Measurements from ENCODE around the gene ATG3. TPM values are rescaled to one million over a fixed set of nuclear protein-coding genes. Genes with fewer than 3 reads are reported as not detected.
"Not testable (repeated sequence)": the region's sequence is repeated elsewhere in the genome, so short reads cannot be mapped to it uniquely, and the experiment has no call there.

ATG3 gene
- total and polyA plus RNA-seq, 12 donors = 14.0 to 64.3 (median 42.8) TPM

- no peak overlapping the region for H3K4me3 ChIP-seq
- 88 to 91% methylated on average over 2 of the region's 2 CpGs for WGBS, 2 donors
- peaks cover 0 to 94% (median 16%) of the 10 kb centered on the region in 9 donors for H3K36me3 ChIP-seq
- H3K27me3 ChIP-seq = no peaks in the 10 kb centered on the region
- no peaks in the 10 kb centered on the region for H3K9me3 ChIP-seq
- peaks cover 0 to 20% (median 2%) of the 10 kb centered on the region in 9 donors for H3K4me1 ChIP-seq
- TF ChIP-seq, protein P1, sequence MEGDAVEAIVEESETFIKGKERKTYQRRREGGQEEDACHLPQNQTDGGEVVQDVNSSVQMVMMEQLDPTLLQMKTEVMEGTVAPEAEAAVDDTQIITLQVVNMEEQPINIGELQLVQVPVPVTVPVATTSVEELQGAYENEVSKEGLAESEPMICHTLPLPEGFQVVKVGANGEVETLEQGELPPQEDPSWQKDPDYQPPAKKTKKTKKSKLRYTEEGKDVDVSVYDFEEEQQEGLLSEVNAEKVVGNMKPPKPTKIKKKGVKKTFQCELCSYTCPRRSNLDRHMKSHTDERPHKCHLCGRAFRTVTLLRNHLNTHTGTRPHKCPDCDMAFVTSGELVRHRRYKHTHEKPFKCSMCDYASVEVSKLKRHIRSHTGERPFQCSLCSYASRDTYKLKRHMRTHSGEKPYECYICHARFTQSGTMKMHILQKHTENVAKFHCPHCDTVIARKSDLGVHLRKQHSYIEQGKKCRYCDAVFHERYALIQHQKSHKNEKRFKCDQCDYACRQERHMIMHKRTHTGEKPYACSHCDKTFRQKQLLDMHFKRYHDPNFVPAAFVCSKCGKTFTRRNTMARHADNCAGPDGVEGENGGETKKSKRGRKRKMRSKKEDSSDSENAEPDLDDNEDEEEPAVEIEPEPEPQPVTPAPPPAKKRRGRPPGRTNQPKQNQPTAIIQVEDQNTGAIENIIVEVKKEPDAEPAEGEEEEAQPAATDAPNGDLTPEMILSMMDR (IDR thresholded peaks at IDR 0.05) = no peak
- no peak overlapping the region for H3K27ac ChIP-seq
- no peak for DNase-seq
- ATAC-seq = no peak
- intact Hi-C loops (cut with DNase I) = no loop called here
These were observed 6.9 kb upstream of the ATG3 start for GRCh38 chr3:112568642-112569041.

GRCh38 chr3:112564940-112565305 lies 3.2 kb upstream of the ATG3 start:
- peaks cover 0 to 60% (median 8%) of the 10 kb centered on the region in 9 donors for H3K36me3 ChIP-seq
- intact Hi-C loops (cut with DNase I) = loop anchor here in 2 of 10 donors (5.0 kb wide), 2 partner anchors 427 to 727 kb away; partner anchors contain the start of gene GTPBP8 (in 1 of the 2)
- H3K4me1 ChIP-seq = peaks cover 0 to 26% (median 20%) of the 10 kb centered on the region in 9 donors
- no peak overlapping the region for H3K27ac ChIP-seq
- ATAC-seq (no peak), DNase-seq (no peak)
- no peak overlapping the region for H3K4me3 ChIP-seq
- no peaks in the 10 kb centered on the region for H3K9me3 ChIP-seq
- H3K27me3 ChIP-seq = no peaks in the 10 kb centered on the region
- TF ChIP-seq, protein P1 (IDR thresholded peaks at IDR 0.05) = no peak

GRCh38 chr3:112564247-112564939 lies 2.6 kb upstream of the ATG3 start:
- H3K4me1 ChIP-seq = peaks cover 2 to 30% (median 26%) of the 10 kb centered on the region in 9 donors
- WGBS, 2 donors = 74 to 75% methylated on average over 12 to 13 of the region's 15 CpGs
- DNase-seq, ATAC-seq, H3K27ac ChIP-seq, H3K9me3 ChIP-seq, H3K4me3 ChIP-seq, H3K27me3 ChIP-seq: not testable (repeated sequence)
- peaks cover 0 to 55% (median 8%) of the 10 kb centered on the region in 9 donors for H3K36me3 ChIP-seq
- intact Hi-C loops (cut with DNase I) = loop anchor here in 2 of 10 donors (5.0 kb wide), 2 partner anchors 428 to 728 kb away; partner anchors contain the start of gene GTPBP8 (in 1 of the 2)

GRCh38 chr3:112561484-112561733 lies 353 bp downstream of the ATG3 start:
- no peaks in the 10 kb centered on the region for H3K9me3 ChIP-seq
- no peak for DNase-seq
- peaks cover 2 to 48% (median 40%) of the 10 kb centered on the region in 9 donors for H3K4me1 ChIP-seq
- intact Hi-C loops (cut with DNase I) = loop anchor here in 2 of 10 donors (5.0 kb wide), 2 partner anchors 431 to 731 kb away; partner anchors contain the start of gene GTPBP8 (in 1 of the 2)
- no peaks in the 10 kb centered on the region for H3K27me3 ChIP-seq
- peaks cover 0 to 38% (median 0%) of the 10 kb centered on the region in 9 donors for H3K36me3 ChIP-seq
- WGBS, 2 donors = 1% methylated on average over 29 of the region's 29 CpGs
- TF ChIP-seq, protein P1 (IDR thresholded peaks at IDR 0.05) = no peak
- peak; percentile 54 to 84 (median 58) for ATAC-seq
- H3K4me3 ChIP-seq = peak overlapping the region; percentile 71 to 99 (median 85)
- H3K27ac ChIP-seq = peak overlapping the region; percentile 86 to 99 (median 92)

Measured in heart right ventricle (tissue), 16 donors.